Aorta (tissue), 5 donors: ENCODE data around the gene B3GNT9. TPM values are rescaled to one million over a fixed set of nuclear protein-coding genes. Genes with fewer than 3 reads are reported as not detected.

Source experiments
- ATAC-seq: fragments of 200-7000 bp; cut with Tn5 transposase; one replicate; pipeline ENCODE4 v1.9.1; 2022; ENCODE audit warnings: moderate library complexity; ENCODE audit not compliant: low FRiP score
- DNase-seq, 2 donors: peaks; one replicate each; pipeline ENCODE4 v3.0.0-alpha.2; 2020
- H3K27ac ChIP-seq, 2 donors: one replicate each; pipeline ENCODE4 v1.5.1; 2013; ENCODE audit warnings: low read length in 2 of 2, mild to moderate bottlenecking in 2 of 2, moderate library complexity in 2 of 2, control low read depth in 1 of 2, inconsistent platforms in 1 of 2, low read depth in 1 of 2
- H3K27me3 ChIP-seq, 2 donors: one replicate each; pipeline ENCODE4 v1.6.1; 2013; ENCODE audit warnings: control low read depth in 1 of 2, low read length in 1 of 2, mild to moderate bottlenecking in 1 of 2, moderate library complexity in 1 of 2; ENCODE audit not compliant: insufficient read depth in 2 of 2, control insufficient read depth in 1 of 2
- H3K36me3 ChIP-seq, 2 donors: one replicate each; pipeline ENCODE4 v1.6.1; 2013; ENCODE audit warnings: control low read depth in 1 of 2, low read length in 1 of 2, mild to moderate bottlenecking in 1 of 2; ENCODE audit not compliant: insufficient read depth in 2 of 2, control insufficient read depth in 1 of 2
- H3K4me1 ChIP-seq, 2 donors: one replicate each; pipeline ENCODE4 v1.6.1; 2013; ENCODE audit warnings: low read length in 2 of 2, control low read depth in 1 of 2, mild to moderate bottlenecking in 1 of 2, moderate library complexity in 1 of 2; ENCODE audit not compliant: insufficient read depth in 2 of 2, control insufficient read depth in 1 of 2
- H3K4me3 ChIP-seq, 2 donors: one replicate each; pipeline ENCODE4 v1.5.1; 2013; ENCODE audit warnings: low read length in 2 of 2, control low read depth in 1 of 2, mild to moderate bottlenecking in 1 of 2
- H3K9me3 ChIP-seq: one replicate; pipeline ENCODE4 v1.6.1; 2013; ENCODE audit warnings: mild to moderate bottlenecking, low read length; ENCODE audit not compliant: control insufficient read depth
- whole genome bisulfite sequencing, 2 donors: extraction: QIAGEN DNeasy Blood & Tissue Kit; methylation state at CpG; one replicate each; pipeline ENCODE4 v1.1.7; 2013; 5-methylcytosine and 5-hydroxymethylcytosine counted together
- intact Hi-C, 2 donors: fragments of 100-400 bp; cut with DNase I; formaldehyde crosslinking; loops; one replicate each; pipeline versions ENCODE4 v1.14.2 to v1.15.0; 2022
- polyA plus RNA-seq, 2 donors: library from polyadenylated mRNA; stranded (reverse); fragments of 200-250 nt; gene quantifications; one replicate each; pipeline ENCODE4 v1.2.3, GENCODE V29; 2013
- total RNA-seq, 2 donors: library from RNA; stranded (reverse); fragmentation: NEBNext Ultra II Directional; extraction: Animal tissue kit (Norgen Biotek cat#: 25700); gene quantifications; one replicate each; pipeline ENCODE4 v1.2.1, GENCODE V29; 2021
- donor health status: healthy with polysubstance abuse.
- donor health status: Bipolar disorder and iron deficiency.
- donor health status: DM: no; HTN: no; CAD: no.
- donor health status: DM: no; HTN: no; CAD: no.
- donor health status: DM: yes; HTN: yes; CAD: no.

B3GNT9 gene
- total and polyA plus RNA-seq, 4 donors: 3.9 to 22.4 (median 17.2) TPM

DNA sequence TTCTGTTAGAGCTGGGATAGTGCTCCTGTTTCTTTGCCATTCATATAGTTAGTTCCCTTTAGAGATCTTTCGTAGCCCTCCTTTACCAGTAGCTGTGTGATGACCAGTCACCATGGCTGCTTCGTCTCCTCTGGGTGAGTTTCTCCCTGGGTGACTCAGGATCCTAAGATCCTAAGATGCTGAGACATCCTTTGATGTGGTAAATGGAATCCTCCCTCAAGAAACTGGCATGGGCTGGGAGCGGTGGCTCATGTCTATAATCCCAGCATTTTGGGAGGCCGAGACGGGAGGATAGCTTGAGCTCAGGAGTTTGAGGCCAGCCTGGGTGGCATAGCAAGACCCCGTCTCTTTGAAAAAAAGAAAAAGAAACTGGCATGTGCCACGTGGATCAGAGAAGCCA is 35.2 kb downstream of the B3GNT9 start:
- ATAC-seq: no peak
- 77% methylated on average over 7 of the region's 7 CpGs for WGBS, 2 donors
- Histone ChIP-seq H3K27me3 (no peaks in the 10 kb centered on the region), H3K9me3 (no peaks in the 10 kb centered on the region), H3K27ac (no peak overlapping the region), H3K4me3 (no peak overlapping the region), H3K36me3 (peaks cover 0 to 3% of the 10 kb centered on the region in 2 donors), H3K4me1 (no peaks in the 10 kb centered on the region)
- intact Hi-C loops: no loop called here
- DNase-seq: peak in 1 of 2 donors; percentile 35

DNA sequence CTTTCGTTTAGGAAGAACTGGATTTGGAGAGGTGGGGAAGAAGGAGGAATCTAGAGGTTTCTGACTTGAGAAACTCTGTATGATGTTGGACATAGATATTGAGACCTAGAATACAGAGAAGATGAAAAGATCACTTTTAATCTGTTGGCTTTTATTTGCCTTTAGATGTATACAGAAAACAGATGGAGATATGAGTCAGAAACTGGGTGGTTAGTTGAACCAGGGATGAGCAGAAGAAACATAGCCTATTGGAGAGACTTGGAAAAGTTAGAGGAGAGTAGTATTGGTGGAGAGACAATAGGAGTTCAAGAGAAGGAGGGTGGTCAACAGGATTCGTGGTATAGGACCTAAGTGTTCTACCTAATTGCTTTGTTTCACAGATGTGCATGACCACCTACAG is 36.0 kb downstream of the B3GNT9 start:
- 80 to 89% methylated on average over 2 of the region's 2 CpGs for WGBS, 2 donors
- DNase-seq: no peak
- intact Hi-C loops: no loop called here

GRCh38 chr16:67112591-67113399 is 38.0 kb downstream of the B3GNT9 start:
- intact Hi-C loops: no loop called here
- H3K4me1 ChIP-seq: no peaks in the 10 kb centered on the region
- no peak overlapping the region for H3K27ac ChIP-seq
- DNase-seq: no peak
- H3K4me3 ChIP-seq: no peak overlapping the region
- no peak for ATAC-seq
- no peaks in the 10 kb centered on the region for H3K9me3 ChIP-seq
- 82 to 86% methylated on average over 4 of the region's 4 CpGs for WGBS, 2 donors
- no peaks in the 10 kb centered on the region for H3K36me3 ChIP-seq
- no peaks in the 10 kb centered on the region for H3K27me3 ChIP-seq

More for the DNA sequence above, 36.0 kb downstream of the B3GNT9 start:
- no peak overlapping the region for H3K4me3 ChIP-seq
- H3K27ac ChIP-seq: no peak overlapping the region
- no peak for ATAC-seq
- no peaks in the 10 kb centered on the region for H3K27me3 ChIP-seq
- H3K9me3 ChIP-seq: no peaks in the 10 kb centered on the region
- no peaks in the 10 kb centered on the region for H3K4me1 ChIP-seq
- no peaks in the 10 kb centered on the region for H3K36me3 ChIP-seq

DNA sequence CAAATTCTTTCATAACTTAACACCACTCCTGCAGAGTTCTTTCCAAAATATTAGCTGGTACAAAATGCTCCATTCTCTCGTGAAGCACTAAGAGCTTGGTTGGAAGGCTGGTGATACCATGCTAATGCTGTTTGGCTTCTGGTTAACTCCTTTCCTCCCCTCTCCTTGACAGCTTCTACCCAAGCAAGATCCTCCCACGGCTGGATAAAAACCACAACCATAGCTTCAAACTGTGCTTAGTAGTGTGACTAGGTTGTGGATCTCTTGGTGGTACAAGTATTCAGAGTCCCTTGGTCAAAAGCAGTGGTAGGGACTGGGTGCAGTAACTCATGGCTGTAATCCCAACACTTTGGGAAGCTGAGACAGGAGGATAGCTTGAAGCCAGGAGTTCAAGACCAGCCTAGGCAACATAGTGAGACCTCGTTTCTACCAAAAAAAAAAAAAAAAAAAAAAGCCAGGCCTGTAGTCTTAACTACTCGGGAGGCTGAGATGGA is 38.8 kb downstream of the B3GNT9 start:
- Histone ChIP-seq H3K4me1 (no peaks in the 10 kb centered on the region), H3K36me3 (no peaks in the 10 kb centered on the region), H3K27me3 (no peaks in the 10 kb centered on the region), H3K27ac (no peak overlapping the region), H3K4me3 (no peak overlapping the region), H3K9me3 (no peaks in the 10 kb centered on the region)
- intact Hi-C loops: no loop called here
- 73 to 75% methylated on average over 4 of the region's 4 CpGs for WGBS, 2 donors
- ATAC-seq (no peak), DNase-seq (no peak)

DNA sequence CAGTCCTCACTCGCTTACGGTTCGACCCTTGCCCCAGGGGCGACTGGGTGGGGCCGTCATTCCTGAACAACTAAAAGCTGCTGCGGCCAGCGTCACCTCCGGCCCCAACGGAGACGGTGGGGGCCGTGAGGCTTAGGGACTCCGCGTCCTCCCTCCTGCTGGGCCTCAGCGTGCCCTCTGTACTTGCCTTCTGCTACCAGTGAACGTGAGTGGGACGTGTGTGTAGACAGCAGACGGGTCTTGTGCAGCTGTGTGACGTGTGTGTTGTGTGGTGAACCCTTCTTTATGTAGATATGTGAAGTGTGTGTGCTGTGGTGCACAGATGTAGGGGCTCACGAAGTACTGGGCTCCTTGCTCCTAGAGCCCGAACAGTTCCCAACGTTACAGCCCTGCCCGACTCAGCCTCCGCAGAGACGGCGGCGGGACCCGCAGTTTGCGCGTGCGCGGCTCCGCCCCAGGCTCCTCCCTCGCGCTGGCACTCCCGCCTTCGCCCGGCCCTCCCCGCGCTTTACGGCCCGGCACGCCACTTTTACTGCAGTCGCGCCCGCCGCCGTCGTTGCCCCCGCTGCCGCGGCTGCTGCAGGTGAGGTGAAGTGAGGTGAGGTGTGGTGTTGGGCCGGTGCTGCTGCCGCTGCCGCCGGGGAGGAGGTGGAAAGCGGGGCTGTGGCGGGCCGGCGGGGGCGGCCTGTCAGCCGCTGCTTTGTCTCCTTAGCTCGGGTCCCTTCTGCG is 41.2 kb downstream of the B3GNT9 start, which contains the start of gene PHAF1:
Gene PHAF1 (plus strand): TSS at position 535 of the 729 bp plus-strand sequence. CDS start 235 bp downstream, outside the sequence.
- Histone ChIP-seq H3K9me3 (no peaks in the 10 kb centered on the region), H3K27me3 (no peaks in the 10 kb centered on the region), H3K4me1 (no peaks in the 10 kb centered on the region), H3K27ac (peak within 1 kb of the TSS in 1 of 2 donors; percentile 48), H3K4me3 (peak within 1 kb of the TSS; percentile 50 to 71), H3K36me3 (no peaks in the 10 kb centered on the region)
- 1 to 2% methylated on average over 56 to 63 of the region's 63 CpGs for WGBS, 2 donors
- intact Hi-C loops: loop anchor here in 1 of 2 donors (5.0 kb wide), 1 partner anchor 43 kb away; the partner anchor contains the start of gene B3GNT9
- peak; percentile 98 for ATAC-seq
- peak; percentile 95 to 98 for DNase-seq

- no peak for ATAC-seq
Measured at GRCh38 chr16:67108931-67109406, 41.8 kb downstream of the B3GNT9 start.

GRCh38 chr16:67108489-67108888 is 42.3 kb downstream of the B3GNT9 start:
- Histone ChIP-seq H3K9me3 (no peaks in the 10 kb centered on the region), H3K4me3 (no peak overlapping the region), H3K27me3 (no peaks in the 10 kb centered on the region), H3K27ac (no peak overlapping the region), H3K36me3 (no peaks in the 10 kb centered on the region), H3K4me1 (no peaks in the 10 kb centered on the region)
- intact Hi-C loops: loop anchor here in 1 of 2 donors (5.0 kb wide), 1 partner anchor 44 kb away; the partner anchor contains the start of gene B3GNT9
- WGBS, 2 donors: 97% methylated on average over 6 of the region's 6 CpGs
- ATAC-seq (no peak), DNase-seq (no peak)

More at GRCh38 chr16:67108931-67109406, 41.8 kb downstream of the B3GNT9 start:
- no peaks in the 10 kb centered on the region for H3K4me1 ChIP-seq
- H3K27ac ChIP-seq: peak overlapping the region in 1 of 2 donors; percentile 48
- no peaks in the 10 kb centered on the region for H3K36me3 ChIP-seq
- H3K27me3 ChIP-seq: no peaks in the 10 kb centered on the region
- WGBS, 2 donors: 65 to 69% methylated on average over 18 of the region's 18 CpGs
- no peak for DNase-seq
- H3K4me3 ChIP-seq: no peak overlapping the region
- no peaks in the 10 kb centered on the region for H3K9me3 ChIP-seq
- intact Hi-C loops: loop anchor here in 1 of 2 donors (5.0 kb wide), 1 partner anchor 43 kb away; the partner anchor contains the start of gene B3GNT9

DNA sequence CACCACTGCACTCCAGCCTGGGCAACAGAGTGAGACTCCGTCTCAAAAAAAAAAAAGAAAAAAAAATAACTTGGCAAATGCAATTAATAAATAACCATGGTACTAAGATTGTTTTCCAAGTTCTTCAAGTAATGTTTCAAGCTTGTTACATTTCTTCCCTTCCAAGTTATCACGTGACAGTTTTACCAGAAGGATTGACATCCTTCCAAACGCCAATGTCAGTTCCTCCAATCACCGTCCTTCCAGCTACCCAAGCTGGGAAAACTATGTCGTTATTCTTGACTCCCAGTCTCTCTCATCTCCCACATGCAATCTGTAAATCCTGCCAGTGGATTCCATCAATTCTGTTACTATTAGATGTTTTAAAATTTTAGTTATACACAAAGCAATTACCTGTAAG is 44.9 kb downstream of the B3GNT9 start:
- no peak for ATAC-seq
- no peaks in the 10 kb centered on the region for H3K4me1 ChIP-seq

More for the DNA sequence above, 44.9 kb downstream of the B3GNT9 start:
- H3K27ac ChIP-seq: no peak overlapping the region
- WGBS, 2 donors: 31 to 33% methylated on average over 4 to 5 of the region's 5 CpGs
- intact Hi-C loops: loop anchor here in 1 of 2 donors (5.0 kb wide), 1 partner anchor 46 kb away; the partner anchor contains the start of gene B3GNT9
- H3K36me3 ChIP-seq: no peaks in the 10 kb centered on the region
- H3K9me3 ChIP-seq: no peaks in the 10 kb centered on the region
- no peak overlapping the region for H3K4me3 ChIP-seq
- no peak for DNase-seq
- no peaks in the 10 kb centered on the region for H3K27me3 ChIP-seq
